HepG2 (cell line): ENCODE measurements around the gene ZFR. TPM values are rescaled to one million over a fixed set of nuclear protein-coding genes. Genes with fewer than 3 reads are reported as not detected.

Experiments
- ATAC-seq: fragments of 200-7000 bp; cut with Tn5 transposase; 3 replicates; pipeline ENCODE4 v1.9.1; 2020; ENCODE audit warnings: mild to moderate bottlenecking, moderate library complexity
- BruUV-seq: library from RNA; stranded (reverse); fragments of 400-500 nt; replicated peaks from 2 replicates; lab custom pipeline; 2021; lab: Mats Ljungman, UMichigan
- CTCF ChIA-PET: fragments of 300-600 bp; formaldehyde crosslinking; extraction: SDS; loops from one replicate; lab custom pipeline; 2021; ENCODE audit warnings: low total read pairs, inconsistent platforms, low intra/inter-chr PET ratio; lab: Yijun Ruan, JAX
- POLR2A ChIA-PET: fragments of 350-600 bp; sonication (Branson Sonifier 250); formaldehyde crosslinking; loops from one replicate; lab custom pipeline; 2020; ENCODE audit warnings: antibody characterized with exemption, inconsistent platforms; lab: Yijun Ruan, JAX
- DNase-seq: peaks from one replicate; pipeline ENCODE4 v3.0.0-alpha.2; 2015; ENCODE audit warnings: low spot score
- FAIRE-seq: peaks from 3 replicates; lab custom pipeline; 2011; peaks lifted over from hg19 to GRCh38; lab: Jason Lieb, UNC
- H2AFZ ChIP-seq: one replicate; pipeline ENCODE4 v1.6.1; 2011; ENCODE audit warnings: low read length, inconsistent platforms
- H3K27ac ChIP-seq: fragments of 300-600 bp; 3 replicates; pipeline ENCODE4 v1.8.0; 2011; ENCODE audit warnings: mixed run types, mild to moderate bottlenecking, mixed read lengths, low read length, inconsistent platforms; ENCODE audit not compliant: insufficient read depth; ENCODE audit errors: extremely low read length
- H3K27me3 ChIP-seq, 2 experiments: fragments of 200-600 bp in 1 of 2; 2 replicates in 1 of 2; 3 replicates in 1 of 2; pipeline versions ENCODE4 v1.6.0 to v1.8.0; 2011; ENCODE audit warnings: low read length in 2 of 2, mild to moderate bottlenecking in 2 of 2, moderate library complexity in 2 of 2, inconsistent platforms in 1 of 2; ENCODE audit not compliant: insufficient read depth in 2 of 2, control insufficient read depth in 1 of 2
- H3K36me3 ChIP-seq, 2 experiments: fragments of 200-600 bp in 1 of 2; replicated peaks in 1 of 2; 2 replicates in 1 of 2; 3 replicates in 1 of 2; pipeline versions ENCODE4 v1.5.1 to v1.8.0; 2011; ENCODE audit warnings: low read length in 2 of 2, inconsistent platforms in 1 of 2; ENCODE audit not compliant: insufficient read depth in 2 of 2, control insufficient read depth in 1 of 2
- H3K4me1 ChIP-seq: 2 replicates; pipeline ENCODE4 v1.5.1; 2012; ENCODE audit warnings: low read length, inconsistent platforms; ENCODE audit not compliant: insufficient read depth
- H3K4me2 ChIP-seq: 2 replicates; pipeline ENCODE4 v1.6.0; 2011; ENCODE audit warnings: low read depth, low read length, inconsistent platforms
- H3K4me3 ChIP-seq, 3 experiments: fragments of 200-600 bp in 1 of 3; sonication (generic), shearing (Covaris generic) in 1 of 3; replicated peaks in 1 of 3; 2 replicates each; pipeline ENCODE4 v1.5.1; 2011 to 2016; ENCODE audit warnings: low read length in 3 of 3, inconsistent platforms in 2 of 3, low read depth in 2 of 3, mild to moderate bottlenecking in 2 of 3, control low read depth in 1 of 3, mixed read lengths in 1 of 3; ENCODE audit not compliant: insufficient read depth in 1 of 3
- H3K79me2 ChIP-seq: one replicate; pipeline ENCODE4 v1.6.1; 2011; ENCODE audit warnings: low read length, inconsistent platforms; ENCODE audit not compliant: insufficient read depth
- H3K9ac ChIP-seq: 2 replicates; pipeline ENCODE4 v1.6.0; 2011; ENCODE audit warnings: mild to moderate bottlenecking, low read depth, low read length, inconsistent platforms; ENCODE audit not compliant: insufficient read depth
- H3K9me3 ChIP-seq: 2 replicates; pipeline ENCODE4 v1.5.1; 2012; ENCODE audit warnings: mild to moderate bottlenecking, low read length
- H4K20me1 ChIP-seq: 2 replicates; pipeline ENCODE4 v1.6.0; 2011; ENCODE audit warnings: inconsistent platforms, mild to moderate bottlenecking, low read length, moderate library complexity; ENCODE audit not compliant: insufficient read depth
- ARNTL ChIP-seq: sonication (generic); formaldehyde crosslinking; IDR thresholded peaks from 2 replicates; pipeline ENCODE4 v1.4.0; 2020; ENCODE audit warnings: mild to moderate bottlenecking, missing genetic modification reagents
- HMGA1 ChIP-seq: sonication (generic); formaldehyde crosslinking; conservative IDR thresholded peaks from 2 replicates; pipeline ENCODE4 v1.4.0; 2020; ENCODE audit warnings: missing genetic modification reagents
- MTF2 ChIP-seq: sonication (generic); formaldehyde crosslinking; IDR thresholded peaks from 2 replicates; pipeline ENCODE4 v1.5.0; 2020; ENCODE audit warnings: missing genetic modification reagents, borderline replicate concordance
- PRPF4 ChIP-seq: fragments of 200-400 bp; formaldehyde crosslinking; IDR thresholded peaks from 2 replicates; pipeline ENCODE4 v1.6.1; 2016; ENCODE audit warnings: low read length, low read depth; ENCODE audit not compliant: poor library complexity, severe bottlenecking
- SIN3A ChIP-seq: IDR thresholded peaks from 2 replicates; pipeline ENCODE4 v1.6.1; 2011; ENCODE audit warnings: low read depth, mild to moderate bottlenecking, control low read depth, low read length, borderline replicate concordance
- SMAD1 ChIP-seq: sonication (generic); formaldehyde crosslinking; IDR thresholded peaks from 2 replicates; pipeline ENCODE4 v1.4.0; 2020; ENCODE audit warnings: missing genetic modification reagents, low read depth, mild to moderate bottlenecking, borderline replicate concordance
- SMARCC2 ChIP-seq: fragments of 450-650 bp; IDR thresholded peaks from 2 replicates; pipeline ENCODE4 v1.6.1; 2017; ENCODE audit warnings: antibody characterized with exemption, mild to moderate bottlenecking
- ZFP41 ChIP-seq: sonication (generic); formaldehyde crosslinking; IDR thresholded peaks from 2 replicates; pipeline ENCODE4 v1.4.0; 2020; ENCODE audit warnings: mild to moderate bottlenecking, missing genetic modification reagents, borderline replicate concordance
- ZIK1 ChIP-seq: sonication (generic); formaldehyde crosslinking; IDR thresholded peaks from 2 replicates; pipeline ENCODE4 v1.5.0; 2020; ENCODE audit warnings: mild to moderate bottlenecking, low read depth, missing genetic modification reagents, borderline replicate concordance
- ZNF20 ChIP-seq: sonication (generic); formaldehyde crosslinking; IDR thresholded peaks from 2 replicates; pipeline ENCODE4 v1.4.0; 2020; ENCODE audit warnings: mild to moderate bottlenecking, moderate library complexity, missing genetic modification reagents
- WGBS: methylation state at CpG from one replicate; pipeline ENCODE4 v1.1.6; 2017; ENCODE audit warnings: low lambda C conversion rate; 5-methylcytosine and 5-hydroxymethylcytosine counted together
- in situ Hi-C: cut with HindIII; loops from 2 replicates; pipeline ENCODE4 v1.10.0; 2017; ENCODE audit warnings: low pct_unique_long_range_greater_than_20kb; ENCODE audit not compliant: extremely low pct_ligation_motif_present
- intact Hi-C: fragments of 100-400 bp; cut with micrococcal nuclease; formaldehyde crosslinking; loops from one replicate; pipeline ENCODE4 v1.10.0; 2022; ENCODE audit not compliant: unreplicated experiment
- polyA plus RNA-seq, 8 experiments: library from polyadenylated mRNA; depleted of rRNA in 3 of 8; stranded (reverse) in 7 of 8; unstranded in 1 of 8; fragments of >200 nt; fragmentation: Illumina TruSeq in 4 of 8; extraction: Trizol in 4 of 8; gene quantifications; 2 replicates each; pipeline versions ENCODE4 v1.2.1 to v1.2.3, GENCODE V29; 2011 to 2016; ENCODE audit warnings: low read depth in 4 of 8, missing spikeins in 1 of 8, mixed read lengths in 1 of 8; ENCODE audit not compliant: insufficient read depth in 1 of 8
- total RNA-seq, 5 experiments: library from RNA; depleted of rRNA; stranded (reverse); fragments of >200 nt; fragmentation: Illumina TruSeq; extraction: Trizol; gene quantifications; 2 replicates each; pipeline ENCODE4 v1.2.3, GENCODE V29; 2016; ENCODE audit warnings: low read depth in 1 of 5
- TF ChIP-seq, protein P1 (sequence below), 2 experiments: sonication (generic) in 1 of 2; formaldehyde crosslinking in 1 of 2; IDR thresholded peaks; 2 replicates each; pipeline versions ENCODE4 v1.6.1 to v1.9.0; 2014 to 2022; ENCODE audit warnings: antibody characterized with exemption in 1 of 2, borderline replicate concordance in 1 of 2, inconsistent platforms in 1 of 2, low read depth in 1 of 2, missing genetic modification reagents in 1 of 2
- TF ChIP-seq, protein P2 (sequence below): sonication (generic); formaldehyde crosslinking; IDR thresholded peaks from 2 replicates; pipeline ENCODE4 v1.4.0; 2020; ENCODE audit warnings: missing genetic modification reagents, borderline replicate concordance

Gene ZFR
- total and polyA plus RNA-seq, 2 of the 13 experiments (the other 11 are each of a cell fraction or from before 2014, with no cell fraction given) = 89.0 to 92.8 TPM

DNA sequence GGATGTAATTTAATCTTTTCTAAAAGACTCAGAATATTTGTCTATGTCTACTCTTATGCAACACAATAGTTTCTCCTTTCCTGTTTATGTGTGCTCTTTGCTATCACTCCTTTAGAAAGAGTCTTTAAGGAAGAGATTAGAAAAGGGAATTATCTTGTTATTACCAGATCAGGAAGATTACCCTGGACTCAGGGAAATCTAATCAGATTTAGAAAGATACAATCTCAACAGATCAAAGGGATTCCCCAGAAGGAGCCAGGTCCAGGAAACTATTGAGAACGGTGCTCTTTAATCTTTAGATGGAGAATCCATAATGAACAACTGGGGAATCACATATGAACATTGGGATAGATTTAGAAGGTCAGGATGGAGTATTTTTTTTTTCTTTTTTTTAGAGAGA, 32.4 kb upstream of the ZFR start:
- Histone ChIP-seq H3K27ac (no peak overlapping the region), H4K20me1 (no peaks in the 10 kb centered on the region), H3K4me2 (no peak overlapping the region), H3K79me2 (no peaks in the 10 kb centered on the region), H3K27me3 (no peaks in the 10 kb centered on the region), H3K36me3 (no peaks in the 10 kb centered on the region), H3K4me1 (peaks cover 20% of the 10 kb centered on the region), H2AFZ (no peak overlapping the region), H3K9ac (no peak overlapping the region), H3K4me3 (no peak overlapping the region), H3K9me3 (no peaks in the 10 kb centered on the region)
- in situ Hi-C loops = no loop called here
- intact Hi-C loops = no loop called here
- no peak for DNase-seq
- 32% methylated on average over 1 of the region's 1 CpG for WGBS
- no TSS peak for BruUV-seq
- no peak for ATAC-seq
- ChIA-PET POLR2A (no interaction called here), CTCF (no interaction called here)
- FAIRE-seq = no peak
- TF ChIP-seq SIN3A (no peak), ZFP41 (no peak), ARNTL (CRISPR knock-in tag) (no peak), SMAD1 (CRISPR knock-in tag) (no peak), ZNF20 (CRISPR knock-in tag) (no peak), SMARCC2 (no peak), MTF2 (CRISPR knock-in tag) (no peak), HMGA1 (no peak), ZIK1 (CRISPR knock-in tag) (no peak), PRPF4 (no peak)
- TF ChIP-seq, protein P1, sequence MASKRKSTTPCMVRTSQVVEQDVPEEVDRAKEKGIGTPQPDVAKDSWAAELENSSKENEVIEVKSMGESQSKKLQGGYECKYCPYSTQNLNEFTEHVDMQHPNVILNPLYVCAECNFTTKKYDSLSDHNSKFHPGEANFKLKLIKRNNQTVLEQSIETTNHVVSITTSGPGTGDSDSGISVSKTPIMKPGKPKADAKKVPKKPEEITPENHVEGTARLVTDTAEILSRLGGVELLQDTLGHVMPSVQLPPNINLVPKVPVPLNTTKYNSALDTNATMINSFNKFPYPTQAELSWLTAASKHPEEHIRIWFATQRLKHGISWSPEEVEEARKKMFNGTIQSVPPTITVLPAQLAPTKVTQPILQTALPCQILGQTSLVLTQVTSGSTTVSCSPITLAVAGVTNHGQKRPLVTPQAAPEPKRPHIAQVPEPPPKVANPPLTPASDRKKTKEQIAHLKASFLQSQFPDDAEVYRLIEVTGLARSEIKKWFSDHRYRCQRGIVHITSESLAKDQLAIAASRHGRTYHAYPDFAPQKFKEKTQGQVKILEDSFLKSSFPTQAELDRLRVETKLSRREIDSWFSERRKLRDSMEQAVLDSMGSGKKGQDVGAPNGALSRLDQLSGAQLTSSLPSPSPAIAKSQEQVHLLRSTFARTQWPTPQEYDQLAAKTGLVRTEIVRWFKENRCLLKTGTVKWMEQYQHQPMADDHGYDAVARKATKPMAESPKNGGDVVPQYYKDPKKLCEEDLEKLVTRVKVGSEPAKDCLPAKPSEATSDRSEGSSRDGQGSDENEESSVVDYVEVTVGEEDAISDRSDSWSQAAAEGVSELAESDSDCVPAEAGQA (IDR thresholded peaks at IDR 0.05; ENCODE audit: low read depth) = no peak
- TF ChIP-seq, protein P1 (CRISPR knock-in tag; IDR thresholded peaks at IDR 0.05; ENCODE audit: borderline replicate concordance) = no peak
- TF ChIP-seq, protein P2, sequence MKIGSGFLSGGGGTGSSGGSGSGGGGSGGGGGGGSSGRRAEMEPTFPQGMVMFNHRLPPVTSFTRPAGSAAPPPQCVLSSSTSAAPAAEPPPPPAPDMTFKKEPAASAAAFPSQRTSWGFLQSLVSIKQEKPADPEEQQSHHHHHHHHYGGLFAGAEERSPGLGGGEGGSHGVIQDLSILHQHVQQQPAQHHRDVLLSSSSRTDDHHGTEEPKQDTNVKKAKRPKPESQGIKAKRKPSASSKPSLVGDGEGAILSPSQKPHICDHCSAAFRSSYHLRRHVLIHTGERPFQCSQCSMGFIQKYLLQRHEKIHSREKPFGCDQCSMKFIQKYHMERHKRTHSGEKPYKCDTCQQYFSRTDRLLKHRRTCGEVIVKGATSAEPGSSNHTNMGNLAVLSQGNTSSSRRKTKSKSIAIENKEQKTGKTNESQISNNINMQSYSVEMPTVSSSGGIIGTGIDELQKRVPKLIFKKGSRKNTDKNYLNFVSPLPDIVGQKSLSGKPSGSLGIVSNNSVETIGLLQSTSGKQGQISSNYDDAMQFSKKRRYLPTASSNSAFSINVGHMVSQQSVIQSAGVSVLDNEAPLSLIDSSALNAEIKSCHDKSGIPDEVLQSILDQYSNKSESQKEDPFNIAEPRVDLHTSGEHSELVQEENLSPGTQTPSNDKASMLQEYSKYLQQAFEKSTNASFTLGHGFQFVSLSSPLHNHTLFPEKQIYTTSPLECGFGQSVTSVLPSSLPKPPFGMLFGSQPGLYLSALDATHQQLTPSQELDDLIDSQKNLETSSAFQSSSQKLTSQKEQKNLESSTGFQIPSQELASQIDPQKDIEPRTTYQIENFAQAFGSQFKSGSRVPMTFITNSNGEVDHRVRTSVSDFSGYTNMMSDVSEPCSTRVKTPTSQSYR (CRISPR knock-in tag) = no peak
